ENCODE data around the gene HYCC2. TPM values are rescaled to one million over a fixed set of nuclear protein-coding genes. Genes with fewer than 3 reads are reported as not detected.
"Not testable (repeated sequence)": the region's sequence is repeated elsewhere in the genome, so short reads cannot be mapped to it uniquely, and the experiment has no call there.

The HYCC2 gene
- total and polyA plus RNA-seq, 7 donors = 1.7 to 8.6 (median 7.6) TPM

- H3K4me1 ChIP-seq = peaks cover 20% of the 10 kb centered on the region
- no peak for TF ChIP-seq CTCF (IDR thresholded peaks at IDR 0.05)
- peaks cover 0 to 29% of the 10 kb centered on the region in 2 donors for H3K36me3 ChIP-seq (ENCODE audit: insufficient read depth in 1 of 2, low read depth in 1 of 2)
- 13 to 33% (median 18%) methylated on average over 2 of the region's 2 CpGs for WGBS, 3 donors
- H3K4me3 ChIP-seq = peak overlapping the region; percentile 4
- intact Hi-C loops (cut with DNase I) = no loop called here
- DNase-seq (no peak), ATAC-seq (peak; percentile 57 to 85 (median 72))
- H3K9me3 ChIP-seq = no peaks in the 10 kb centered on the region
- peak overlapping the region; percentile 60 for H3K27ac ChIP-seq
- no peaks in the 10 kb centered on the region for H3K27me3 ChIP-seq (ENCODE audit: insufficient read depth in 3 of 3, low read length in 2 of 3)
Measured at GRCh38 chr2:201057087-201057521, 14.4 kb downstream of the HYCC2 start.

GRCh38 chr2:201049455-201049854 is 22.0 kb downstream of the HYCC2 start:
- WGBS, 3 donors = 96 to 98% (median 97%) methylated on average over 11 of the region's 11 CpGs
- Histone ChIP-seq H3K9me3 (no peaks in the 10 kb centered on the region), H3K27ac (no peak overlapping the region), H3K4me1 (peaks cover 8% of the 10 kb centered on the region), H3K4me3 (no peak overlapping the region), H3K27me3 (ENCODE audit: insufficient read depth in 3 of 3, low read length in 2 of 3) (no peaks in the 10 kb centered on the region), H3K36me3 (ENCODE audit: insufficient read depth in 1 of 2, low read depth in 1 of 2) (peaks cover 0 to 14% of the 10 kb centered on the region in 2 donors)
- no peak for TF ChIP-seq CTCF (IDR thresholded peaks at IDR 0.05)
- ATAC-seq (no peak), DNase-seq (no peak)
- intact Hi-C loops (cut with DNase I) = no loop called here

- no peak overlapping the region for H3K4me3 ChIP-seq
- H3K4me1 ChIP-seq = peaks cover 8% of the 10 kb centered on the region
- intact Hi-C loops (cut with DNase I) = no loop called here
- DNase-seq = no peak
- TF ChIP-seq CTCF (IDR thresholded peaks at IDR 0.05) = no peak
- H3K9me3 ChIP-seq = no peaks in the 10 kb centered on the region
- H3K36me3 ChIP-seq (ENCODE audit: insufficient read depth in 1 of 2, low read depth in 1 of 2) = peaks cover 0 to 14% of the 10 kb centered on the region in 2 donors
- no peak overlapping the region for H3K27ac ChIP-seq
- 95 to 97% (median 95%) methylated on average over 2 of the region's 2 CpGs for WGBS, 3 donors
- no peak for ATAC-seq
- H3K27me3 ChIP-seq (ENCODE audit: insufficient read depth in 3 of 3, low read length in 2 of 3) = no peaks in the 10 kb centered on the region
Measured at GRCh38 chr2:201046881-201047280, 24.6 kb downstream of the HYCC2 start.

- peaks cover 15% of the 10 kb centered on the region for H3K4me1 ChIP-seq
- ATAC-seq; H3K27me3 ChIP-seq (ENCODE audit: insufficient read depth in 3 of 3, low read length in 2 of 3); H3K27ac ChIP-seq; DNase-seq; H3K9me3 ChIP-seq; intact Hi-C loops (cut with DNase I); H3K4me3 ChIP-seq: not testable (repeated sequence)
- H3K36me3 ChIP-seq (ENCODE audit: insufficient read depth in 1 of 2, low read depth in 1 of 2) = peaks cover 0 to 14% of the 10 kb centered on the region in 2 donors
- WGBS, 3 donors = 89 to 95% (median 95%) methylated on average over 4 to 5 of the region's 5 CpGs
Measured at GRCh38 chr2:201043050-201043449, 28.4 kb downstream of the HYCC2 start.

GRCh38 chr2:201042451-201042850 is 29.0 kb downstream of the HYCC2 start:
- H3K27me3 ChIP-seq (ENCODE audit: insufficient read depth in 3 of 3, low read length in 2 of 3); H3K4me3 ChIP-seq; DNase-seq; intact Hi-C loops (cut with DNase I); ATAC-seq; H3K27ac ChIP-seq; H3K9me3 ChIP-seq: not testable (repeated sequence)
- Histone ChIP-seq H3K4me1 (peaks cover 15% of the 10 kb centered on the region), H3K36me3 (ENCODE audit: insufficient read depth in 1 of 2, low read depth in 1 of 2) (peaks cover 0 to 14% of the 10 kb centered on the region in 2 donors)
- 93 to 98% (median 97%) methylated on average over 13 to 36 of the region's 36 CpGs for WGBS, 3 donors

Measured in psoas muscle (tissue), 8 donors.